HepG2 (cell line): ENCODE measurements around the gene FTHL17. TPM values are rescaled to one million over a fixed set of nuclear protein-coding genes. Genes with fewer than 3 reads are reported as not detected.

ENCODE experiments used
- ATAC-seq: fragments of 200-7000 bp; cut with Tn5 transposase; 3 replicates; pipeline ENCODE4 v1.9.1; 2020; ENCODE audit warnings: mild to moderate bottlenecking, moderate library complexity
- BruUV-seq: library from RNA; stranded (reverse); fragments of 400-500 nt; replicated peaks from 2 replicates; lab custom pipeline; 2021; lab: Mats Ljungman, UMichigan
- CTCF ChIA-PET: fragments of 300-600 bp; formaldehyde crosslinking; extraction: SDS; loops from one replicate; lab custom pipeline; 2021; ENCODE audit warnings: low total read pairs, inconsistent platforms, low intra/inter-chr PET ratio; lab: Yijun Ruan, JAX
- POLR2A ChIA-PET: fragments of 350-600 bp; sonication (Branson Sonifier 250); formaldehyde crosslinking; loops from one replicate; lab custom pipeline; 2020; ENCODE audit warnings: antibody characterized with exemption, inconsistent platforms; lab: Yijun Ruan, JAX
- DNase-seq: peaks from one replicate; pipeline ENCODE4 v3.0.0-alpha.2; 2015; ENCODE audit warnings: low spot score
- FAIRE-seq: peaks from 3 replicates; lab custom pipeline; 2011; peaks lifted over from hg19 to GRCh38; lab: Jason Lieb, UNC
- H2AFZ ChIP-seq: one replicate; pipeline ENCODE4 v1.6.1; 2011; ENCODE audit warnings: low read length, inconsistent platforms
- H3K27ac ChIP-seq: fragments of 300-600 bp; 3 replicates; pipeline ENCODE4 v1.8.0; 2011; ENCODE audit warnings: mixed run types, mild to moderate bottlenecking, mixed read lengths, low read length, inconsistent platforms; ENCODE audit not compliant: insufficient read depth; ENCODE audit errors: extremely low read length
- H3K27me3 ChIP-seq, 2 experiments: fragments of 200-600 bp in 1 of 2; 2 replicates in 1 of 2; 3 replicates in 1 of 2; pipeline versions ENCODE4 v1.6.0 to v1.8.0; 2011; ENCODE audit warnings: low read length in 2 of 2, mild to moderate bottlenecking in 2 of 2, moderate library complexity in 2 of 2, inconsistent platforms in 1 of 2; ENCODE audit not compliant: insufficient read depth in 2 of 2, control insufficient read depth in 1 of 2
- H3K36me3 ChIP-seq, 2 experiments: fragments of 200-600 bp in 1 of 2; replicated peaks in 1 of 2; 2 replicates in 1 of 2; 3 replicates in 1 of 2; pipeline versions ENCODE4 v1.5.1 to v1.8.0; 2011; ENCODE audit warnings: low read length in 2 of 2, inconsistent platforms in 1 of 2; ENCODE audit not compliant: insufficient read depth in 2 of 2, control insufficient read depth in 1 of 2
- H3K4me1 ChIP-seq: 2 replicates; pipeline ENCODE4 v1.5.1; 2012; ENCODE audit warnings: low read length, inconsistent platforms; ENCODE audit not compliant: insufficient read depth
- H3K4me2 ChIP-seq: 2 replicates; pipeline ENCODE4 v1.6.0; 2011; ENCODE audit warnings: low read depth, low read length, inconsistent platforms
- H3K4me3 ChIP-seq, 3 experiments: fragments of 200-600 bp in 1 of 3; sonication (generic), shearing (Covaris generic) in 1 of 3; replicated peaks in 1 of 3; 2 replicates each; pipeline ENCODE4 v1.5.1; 2011 to 2016; ENCODE audit warnings: low read length in 3 of 3, inconsistent platforms in 2 of 3, low read depth in 2 of 3, mild to moderate bottlenecking in 2 of 3, control low read depth in 1 of 3, mixed read lengths in 1 of 3; ENCODE audit not compliant: insufficient read depth in 1 of 3
- H3K79me2 ChIP-seq: one replicate; pipeline ENCODE4 v1.6.1; 2011; ENCODE audit warnings: low read length, inconsistent platforms; ENCODE audit not compliant: insufficient read depth
- H3K9ac ChIP-seq: 2 replicates; pipeline ENCODE4 v1.6.0; 2011; ENCODE audit warnings: mild to moderate bottlenecking, low read depth, low read length, inconsistent platforms; ENCODE audit not compliant: insufficient read depth
- H3K9me3 ChIP-seq: 2 replicates; pipeline ENCODE4 v1.5.1; 2012; ENCODE audit warnings: mild to moderate bottlenecking, low read length
- H4K20me1 ChIP-seq: 2 replicates; pipeline ENCODE4 v1.6.0; 2011; ENCODE audit warnings: inconsistent platforms, mild to moderate bottlenecking, low read length, moderate library complexity; ENCODE audit not compliant: insufficient read depth
- ELF3 ChIP-seq: IDR thresholded peaks from 2 replicates; pipeline ENCODE4 v1.6.1; 2016; ENCODE audit warnings: missing genetic modification reagents, missing compliant biosample characterization
- RXRB ChIP-seq: IDR thresholded peaks from 2 replicates; pipeline ENCODE4 v1.6.1; 2016; ENCODE audit warnings: borderline replicate concordance, missing genetic modification reagents, missing compliant biosample characterization
- SNAPC2 ChIP-seq: sonication (generic); formaldehyde crosslinking; IDR thresholded peaks from 2 replicates; pipeline ENCODE4 v1.8.1; 2022; ENCODE audit warnings: mild to moderate bottlenecking, missing genetic modification reagents
- TEAD3 ChIP-seq: optimal IDR thresholded peaks from 2 replicates; pipeline ENCODE3; 2016; ENCODE audit warnings: borderline replicate concordance
- ZNF577 ChIP-seq: sonication (generic); formaldehyde crosslinking; IDR thresholded peaks from 2 replicates; pipeline ENCODE4 v1.4.0; 2020; ENCODE audit warnings: mild to moderate bottlenecking, low read depth, missing genetic modification reagents, borderline replicate concordance
- WGBS: methylation state at CpG from one replicate; pipeline ENCODE4 v1.1.6; 2017; ENCODE audit warnings: low lambda C conversion rate; 5-methylcytosine and 5-hydroxymethylcytosine counted together
- in situ Hi-C: cut with HindIII; loops from 2 replicates; pipeline ENCODE4 v1.10.0; 2017; ENCODE audit warnings: low pct_unique_long_range_greater_than_20kb; ENCODE audit not compliant: extremely low pct_ligation_motif_present
- intact Hi-C: fragments of 100-400 bp; cut with micrococcal nuclease; formaldehyde crosslinking; loops from one replicate; pipeline ENCODE4 v1.10.0; 2022; ENCODE audit not compliant: unreplicated experiment
- polyA plus RNA-seq, 8 experiments: library from polyadenylated mRNA; depleted of rRNA in 3 of 8; stranded (reverse) in 7 of 8; unstranded in 1 of 8; fragments of >200 nt; fragmentation: Illumina TruSeq in 4 of 8; extraction: Trizol in 4 of 8; gene quantifications; 2 replicates each; pipeline versions ENCODE4 v1.2.1 to v1.2.3, GENCODE V29; 2011 to 2016; ENCODE audit warnings: low read depth in 4 of 8, missing spikeins in 1 of 8, mixed read lengths in 1 of 8; ENCODE audit not compliant: insufficient read depth in 1 of 8
- total RNA-seq, 5 experiments: library from RNA; depleted of rRNA; stranded (reverse); fragments of >200 nt; fragmentation: Illumina TruSeq; extraction: Trizol; gene quantifications; 2 replicates each; pipeline ENCODE4 v1.2.3, GENCODE V29; 2016; ENCODE audit warnings: low read depth in 1 of 5
- TF ChIP-seq, protein P1 (sequence below): sonication (generic); formaldehyde crosslinking; IDR thresholded peaks from 2 replicates; pipeline ENCODE4 v1.4.0; 2020; ENCODE audit warnings: mild to moderate bottlenecking, missing genetic modification reagents
- TF ChIP-seq, protein P2 (sequence below): IDR thresholded peaks from 2 replicates; pipeline ENCODE4 v1.6.1; 2016; ENCODE audit warnings: low read depth, borderline replicate concordance
- TF ChIP-seq, protein P3 (sequence below): sonication (generic); formaldehyde crosslinking; IDR thresholded peaks from 2 replicates; pipeline ENCODE4 v1.4.0; 2020; ENCODE audit warnings: missing genetic modification reagents

FTHL17 gene
- total and polyA plus RNA-seq, 2 of the 13 experiments (the other 11 are each of a cell fraction or from before 2014, with no cell fraction given): not detected

- Histone ChIP-seq H3K27me3 (no peaks in the 10 kb centered on the region), H2AFZ (no peak overlapping the region), H3K4me2 (no peak overlapping the region), H3K4me1 (no peaks in the 10 kb centered on the region), H3K36me3 (no peaks in the 10 kb centered on the region), H3K9me3 (no peaks in the 10 kb centered on the region), H3K27ac (no peak overlapping the region), H3K79me2 (no peaks in the 10 kb centered on the region), H3K9ac (no peak overlapping the region), H4K20me1 (no peaks in the 10 kb centered on the region), H3K4me3 (no peak overlapping the region)
- no TSS peak for BruUV-seq
- 0% methylated on average over 3 of the region's 3 CpGs for WGBS
- intact Hi-C loops (no loop called here), in situ Hi-C loops (no loop called here)
- no peak for DNase-seq
- no peak for FAIRE-seq
- CTCF ChIA-PET: no interaction called here
- no peak for ATAC-seq
- POLR2A ChIA-PET: no interaction called here
- TF ChIP-seq, protein P1, sequence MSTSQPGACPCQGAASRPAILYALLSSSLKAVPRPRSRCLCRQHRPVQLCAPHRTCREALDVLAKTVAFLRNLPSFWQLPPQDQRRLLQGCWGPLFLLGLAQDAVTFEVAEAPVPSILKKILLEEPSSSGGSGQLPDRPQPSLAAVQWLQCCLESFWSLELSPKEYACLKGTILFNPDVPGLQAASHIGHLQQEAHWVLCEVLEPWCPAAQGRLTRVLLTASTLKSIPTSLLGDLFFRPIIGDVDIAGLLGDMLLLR (CRISPR knock-in tag): no peak
Observed at GRCh38 chrX:31057291-31057690, 14.6 kb downstream of the FTHL17 start.

GRCh38 chrX:31053621-31054020 lies 18.2 kb downstream of the FTHL17 start:
- DNase-seq (no peak), ATAC-seq (no peak), FAIRE-seq (no peak)
- Histone ChIP-seq H4K20me1 (no peaks in the 10 kb centered on the region), H3K4me3 (no peak overlapping the region), H3K27ac (no peak overlapping the region), H3K36me3 (no peaks in the 10 kb centered on the region), H3K9me3 (no peaks in the 10 kb centered on the region), H3K4me2 (no peak overlapping the region), H3K27me3 (no peaks in the 10 kb centered on the region), H3K9ac (no peak overlapping the region), H2AFZ (no peak overlapping the region), H3K79me2 (no peaks in the 10 kb centered on the region), H3K4me1 (no peaks in the 10 kb centered on the region)
- no TSS peak for BruUV-seq
- in situ Hi-C loops: no loop called here
- WGBS: 33% methylated on average over 3 of the region's 3 CpGs
- intact Hi-C loops: no loop called here
- ChIA-PET CTCF (no interaction called here), POLR2A (no interaction called here)
- no peak for TF ChIP-seq TEAD3 (CRISPR knock-in tag)
- no peak for TF ChIP-seq ELF3 (CRISPR knock-in tag)
- TF ChIP-seq, protein P2, sequence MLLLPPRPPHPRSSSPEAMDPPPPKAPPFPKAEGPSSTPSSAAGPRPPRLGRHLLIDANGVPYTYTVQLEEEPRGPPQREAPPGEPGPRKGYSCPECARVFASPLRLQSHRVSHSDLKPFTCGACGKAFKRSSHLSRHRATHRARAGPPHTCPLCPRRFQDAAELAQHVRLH (CRISPR knock-in tag): no peak
- TF ChIP-seq, protein P3, sequence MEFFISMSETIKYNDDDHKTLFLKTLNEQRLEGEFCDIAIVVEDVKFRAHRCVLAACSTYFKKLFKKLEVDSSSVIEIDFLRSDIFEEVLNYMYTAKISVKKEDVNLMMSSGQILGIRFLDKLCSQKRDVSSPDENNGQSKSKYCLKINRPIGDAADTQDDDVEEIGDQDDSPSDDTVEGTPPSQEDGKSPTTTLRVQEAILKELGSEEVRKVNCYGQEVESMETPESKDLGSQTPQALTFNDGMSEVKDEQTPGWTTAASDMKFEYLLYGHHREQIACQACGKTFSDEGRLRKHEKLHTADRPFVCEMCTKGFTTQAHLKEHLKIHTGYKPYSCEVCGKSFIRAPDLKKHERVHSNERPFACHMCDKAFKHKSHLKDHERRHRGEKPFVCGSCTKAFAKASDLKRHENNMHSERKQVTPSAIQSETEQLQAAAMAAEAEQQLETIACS (CRISPR knock-in tag): no peak
- no peak for TF ChIP-seq RXRB (CRISPR knock-in tag)
- no peak for TF ChIP-seq SNAPC2 (CRISPR knock-in tag)
- TF ChIP-seq ZNF577 (CRISPR knock-in tag): no peak
